GM18507 (cell line): ENCODE results near the gene C3orf70.

ENCODE experiments used
- DNase-seq: peaks from one replicate; pipeline ENCODE4 v3.0.0; 2011; ENCODE audit warnings: low read depth; ENCODE audit not compliant: insufficient read length; ENCODE audit errors: extremely low spot score
- FAIRE-seq: peaks from 2 replicates; lab custom pipeline; 2011; peaks lifted over from hg19 to GRCh38; lab: Jason Lieb, UNC

C3orf70 gene

DNA sequence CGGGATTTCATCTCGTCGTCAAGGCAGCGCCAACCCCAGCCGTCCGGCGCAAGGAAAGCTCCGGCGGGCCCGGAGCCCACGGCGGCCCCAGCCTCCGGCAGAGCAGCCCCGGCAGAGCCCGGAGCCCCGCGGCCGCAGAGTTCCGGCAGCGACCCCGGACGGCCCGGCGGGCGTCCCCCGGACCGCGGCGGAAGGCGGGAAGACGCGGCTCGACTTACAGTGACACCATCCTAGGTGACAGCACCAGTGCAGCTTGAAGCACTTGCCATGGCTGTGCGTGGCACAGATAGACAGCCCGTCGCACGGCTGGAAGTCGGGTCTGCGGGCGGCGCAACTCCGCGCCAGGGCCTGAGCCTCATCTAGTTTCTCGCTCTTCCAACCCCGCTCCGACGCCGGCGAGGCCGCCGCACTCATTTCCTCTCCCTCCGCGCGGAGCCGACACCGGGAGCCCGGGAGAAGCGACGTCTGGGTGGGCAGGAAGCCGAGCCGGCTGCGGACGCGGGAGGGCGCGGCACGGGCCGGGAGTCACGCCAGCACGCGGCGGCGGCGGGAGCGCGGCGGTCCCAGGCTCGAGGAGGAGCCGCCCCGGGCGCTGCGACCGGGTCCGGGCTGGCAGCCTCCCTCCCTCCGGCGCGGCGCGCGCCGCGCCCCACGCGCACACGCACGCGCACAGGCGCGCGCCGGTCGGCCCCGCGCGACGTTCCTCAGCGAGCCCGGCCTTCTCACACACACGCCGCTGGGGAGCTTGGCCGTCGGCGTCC, at the start of gene C3orf70:
C3orf70 (minus strand) TSS at position 651 of the 761 bp plus-strand sequence; CDS start at position 414, 237 bp downstream.
- no peak for FAIRE-seq

DNA sequence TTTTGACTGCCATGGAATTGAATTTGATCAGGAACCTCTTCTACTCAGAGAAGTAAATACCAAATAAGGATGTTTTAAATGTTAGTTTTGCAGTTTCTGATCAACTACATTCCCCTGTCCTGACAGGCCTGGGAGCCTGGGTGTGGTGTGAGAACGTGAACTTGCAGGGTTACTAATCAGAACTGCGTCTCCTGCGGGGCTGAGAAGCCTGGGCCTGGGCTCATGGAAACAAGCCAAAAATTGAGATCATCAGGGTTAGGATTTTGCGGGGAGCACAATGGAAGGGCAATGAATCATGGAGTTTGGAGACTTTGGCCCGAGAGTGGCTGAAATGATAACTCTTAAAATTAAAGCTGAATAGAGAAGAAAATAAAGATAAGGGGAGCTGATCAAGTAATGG, 47.8 kb upstream of the C3orf70 start:
- FAIRE-seq (no peak), DNase-seq (no peak)

More for the DNA sequence above, at the start of gene C3orf70:
- no peak for DNase-seq

- no peak for DNase-seq
- no peak for FAIRE-seq
Measured at GRCh38 chr3:185199671-185200070, 46.8 kb upstream of the C3orf70 start.

- DNase-seq (no peak), FAIRE-seq (no peak)
Measured at GRCh38 chr3:185199206-185199605, 46.3 kb upstream of the C3orf70 start.

DNA sequence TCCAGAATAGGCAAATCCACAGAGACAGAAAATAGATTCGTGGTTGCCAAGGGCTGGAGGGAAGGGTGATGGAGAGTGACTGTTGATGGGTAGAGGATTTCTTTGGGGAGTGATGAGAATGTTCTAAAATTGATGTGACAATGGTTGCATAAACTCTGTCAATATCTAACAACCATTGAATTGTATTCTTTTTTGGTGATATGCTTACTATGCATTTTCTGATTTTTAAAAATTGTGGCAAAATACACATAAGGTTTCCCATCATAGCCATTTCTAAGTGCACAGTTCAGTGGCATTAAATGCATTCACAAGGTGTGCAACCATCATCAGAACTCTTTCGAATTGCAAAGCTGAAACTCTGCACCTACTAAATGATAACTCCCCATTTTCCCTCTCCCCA, 44.2 kb upstream of the C3orf70 start:
- DNase-seq = no peak
- FAIRE-seq = no peak

DNA sequence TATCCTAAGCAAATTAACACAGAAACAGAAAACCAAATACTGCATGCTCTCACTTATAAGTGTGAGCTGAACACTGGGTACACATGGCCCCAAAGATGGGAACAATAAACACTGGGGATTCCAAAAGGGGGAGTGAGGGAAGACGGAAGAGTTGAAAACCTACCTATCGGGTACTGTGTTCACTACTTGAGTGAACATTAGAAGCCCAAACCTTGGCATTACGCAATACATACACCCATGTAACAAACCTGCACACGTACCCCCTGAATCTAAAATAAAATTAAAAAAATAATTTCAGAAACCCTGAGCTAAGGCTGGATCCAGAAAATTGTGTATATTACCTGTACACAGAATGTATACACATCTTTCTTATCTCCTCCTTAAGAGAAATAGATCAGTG, 42.8 kb upstream of the C3orf70 start:
- no peak for DNase-seq
- FAIRE-seq = no peak

GRCh38 chr3:185188816-185189215, 36.0 kb upstream of the C3orf70 start:
- FAIRE-seq (no peak), DNase-seq (no peak)

GRCh38 chr3:185187391-185187790, 34.5 kb upstream of the C3orf70 start:
- DNase-seq = no peak
- FAIRE-seq = no peak

- FAIRE-seq (peak; percentile 84), DNase-seq (no peak)
Measured at GRCh38 chr3:185176750-185177359, 24.0 kb upstream of the C3orf70 start.

- peak; percentile 78 for FAIRE-seq
- DNase-seq = no peak
Measured at GRCh38 chr3:185175370-185175987, 22.6 kb upstream of the C3orf70 start.

GRCh38 chr3:185172086-185173049, 19.5 kb upstream of the C3orf70 start:
- DNase-seq (no peak), FAIRE-seq (no peak)

DNA sequence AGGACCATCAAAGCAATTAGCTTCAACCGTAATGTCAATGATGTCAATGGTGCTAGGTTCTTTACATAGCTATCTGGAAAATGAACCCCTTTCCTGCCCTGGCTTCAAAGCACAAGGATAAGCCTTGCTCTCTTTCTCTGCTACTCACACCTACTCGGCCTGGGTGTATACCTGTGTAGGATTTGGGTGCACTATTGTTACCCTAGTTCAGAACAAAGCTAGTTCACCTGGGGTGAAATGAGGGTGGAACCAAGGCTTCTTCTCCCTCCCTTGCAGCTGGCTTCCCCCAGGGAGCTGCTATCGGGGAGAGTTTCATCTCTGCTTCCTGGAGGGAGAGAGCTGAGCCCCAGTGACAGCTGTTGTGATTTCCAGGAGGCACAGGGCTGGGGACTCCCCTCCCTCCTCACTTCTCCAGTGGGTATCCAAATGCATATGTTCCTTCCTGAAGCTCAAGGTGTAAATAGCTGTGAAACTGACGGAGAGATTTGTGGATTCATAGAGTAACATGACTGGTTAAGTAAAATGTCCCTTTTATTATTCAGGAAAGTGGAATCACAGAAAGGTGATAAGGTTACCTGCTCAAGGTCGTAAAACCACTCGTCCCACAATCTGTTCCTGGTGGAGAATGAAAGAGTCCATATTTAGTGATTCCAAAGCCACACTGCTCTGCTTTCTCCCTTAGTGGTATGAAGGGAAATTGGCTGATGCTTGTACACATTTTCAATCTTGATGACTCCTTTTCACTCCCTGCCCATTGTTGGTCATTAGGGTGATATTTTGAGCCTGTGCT, 11.8 kb upstream of the C3orf70 start:
- DNase-seq (no peak), FAIRE-seq (no peak)

DNA sequence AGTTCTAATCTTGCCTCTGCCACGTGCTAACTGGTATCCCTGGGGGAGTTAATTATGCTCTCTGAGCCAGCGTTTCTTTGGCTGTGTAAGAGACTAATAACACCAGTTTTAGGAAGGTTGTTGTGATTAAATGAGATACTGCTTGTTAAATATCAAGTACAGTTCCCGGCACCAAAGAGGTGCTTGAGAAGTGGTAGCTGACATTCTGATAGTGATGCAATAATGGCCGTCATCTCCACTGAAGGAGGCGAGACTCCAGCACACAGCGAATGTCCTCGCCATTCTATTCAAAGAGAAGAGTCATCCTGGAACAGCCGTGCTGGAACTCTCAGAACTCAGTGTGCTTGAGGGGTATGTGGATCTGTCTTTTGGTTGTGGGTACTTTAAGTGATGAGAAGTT, 9.8 kb upstream of the C3orf70 start:
- FAIRE-seq (no peak), DNase-seq (no peak)

DNA sequence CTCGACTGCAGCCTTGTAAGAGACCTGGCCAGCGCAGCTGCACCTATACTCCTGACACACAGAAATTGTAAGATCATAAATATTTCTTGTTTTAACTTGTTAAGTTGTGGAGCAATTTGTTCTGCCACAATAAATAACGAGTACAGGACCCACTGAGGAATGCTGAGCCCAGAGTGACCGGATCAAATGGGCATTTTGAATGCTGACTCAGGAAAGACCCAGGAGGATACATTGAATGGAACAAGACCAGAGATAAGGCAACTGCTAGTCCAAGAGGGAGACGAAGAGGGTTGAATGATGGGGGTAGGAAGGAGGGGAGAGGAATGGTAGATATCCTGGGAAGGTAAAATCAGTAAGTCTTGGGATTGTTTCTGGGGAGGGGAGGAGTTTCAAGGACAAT, 8.9 kb upstream of the C3orf70 start:
- DNase-seq (no peak), FAIRE-seq (no peak)

DNA sequence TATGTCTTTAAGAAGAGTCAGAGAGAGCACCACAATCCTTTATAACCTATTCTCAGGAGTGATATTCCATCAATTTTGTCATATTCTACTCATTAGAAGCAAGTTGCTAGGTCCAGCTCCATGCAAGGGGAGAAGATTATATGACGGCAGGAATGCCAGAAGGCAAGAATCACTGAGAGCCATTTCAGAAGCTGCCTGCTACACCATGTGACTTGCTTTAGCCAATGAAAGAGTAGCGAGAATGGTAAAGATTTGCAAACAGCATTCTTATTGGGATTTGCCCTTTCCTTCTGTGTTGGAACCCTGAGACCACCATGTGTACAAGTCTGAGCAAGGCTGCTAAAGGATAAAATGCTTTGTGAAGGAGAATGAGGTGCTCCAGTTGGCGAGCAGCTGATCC, 4.5 kb upstream of the C3orf70 start:
- no peak for DNase-seq
- no peak for FAIRE-seq

DNA sequence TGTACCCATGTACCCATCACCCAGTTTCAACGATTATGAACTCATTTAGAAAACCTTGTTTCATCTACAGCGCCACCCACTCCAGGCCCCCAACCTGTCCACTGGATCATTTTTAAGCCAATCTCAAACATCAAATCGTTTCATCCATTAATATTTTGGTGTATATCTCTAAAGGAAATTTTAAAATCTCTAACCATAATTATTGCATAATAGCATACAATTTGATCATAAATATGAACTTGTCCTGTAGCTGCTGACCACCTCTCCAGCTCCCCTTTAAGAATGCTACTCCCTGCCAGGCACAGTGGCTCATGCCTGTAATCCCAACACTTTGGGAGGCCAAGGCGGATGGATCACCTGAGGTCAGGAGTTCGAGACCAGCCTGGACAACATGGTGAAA, 2.8 kb upstream of the C3orf70 start:
- DNase-seq = no peak
- no peak for FAIRE-seq

GRCh38 chr3:185153861-185154629, 1.2 kb upstream of the C3orf70 start:
- FAIRE-seq (no peak), DNase-seq (no peak)

DNA sequence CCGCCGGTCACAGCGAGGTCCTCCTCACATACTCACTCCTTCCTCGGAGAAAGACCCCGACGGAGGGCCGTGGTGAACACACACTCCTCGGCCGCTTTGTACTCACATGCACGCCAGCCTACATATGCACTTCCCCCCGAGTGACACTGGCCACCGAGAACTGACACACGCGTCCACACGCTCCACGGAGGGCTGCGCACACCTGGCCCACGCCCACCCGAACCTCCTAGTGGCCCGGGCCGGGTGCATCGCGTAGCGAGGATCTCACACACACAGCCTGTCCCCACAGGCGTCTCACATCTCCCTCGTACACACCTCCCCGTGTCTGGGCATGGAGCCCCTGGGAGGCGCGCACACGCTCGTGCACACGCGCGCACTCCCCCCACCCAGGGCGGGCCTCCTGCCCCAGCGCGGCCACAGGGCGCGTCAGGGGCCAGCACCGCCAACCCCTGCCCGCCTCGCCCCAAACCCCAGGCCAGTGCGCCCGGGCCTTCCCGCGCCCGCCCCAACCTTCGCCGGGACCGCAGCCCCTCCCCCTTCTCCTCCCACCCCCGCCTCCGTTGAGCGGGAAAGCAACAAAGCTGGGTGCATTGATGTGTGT, 411 bp upstream of the C3orf70 start:
- DNase-seq (no peak), FAIRE-seq (no peak)
